Measurements from ENCODE around the gene ATL2. TPM values are rescaled to one million over a fixed set of nuclear protein-coding genes. Genes with fewer than 3 reads are reported as not detected.

The ATL2 gene
- 10 to 100 TPM; 51.5 to 75.8 (median 65.2) TPM for total RNA-seq

DNA sequence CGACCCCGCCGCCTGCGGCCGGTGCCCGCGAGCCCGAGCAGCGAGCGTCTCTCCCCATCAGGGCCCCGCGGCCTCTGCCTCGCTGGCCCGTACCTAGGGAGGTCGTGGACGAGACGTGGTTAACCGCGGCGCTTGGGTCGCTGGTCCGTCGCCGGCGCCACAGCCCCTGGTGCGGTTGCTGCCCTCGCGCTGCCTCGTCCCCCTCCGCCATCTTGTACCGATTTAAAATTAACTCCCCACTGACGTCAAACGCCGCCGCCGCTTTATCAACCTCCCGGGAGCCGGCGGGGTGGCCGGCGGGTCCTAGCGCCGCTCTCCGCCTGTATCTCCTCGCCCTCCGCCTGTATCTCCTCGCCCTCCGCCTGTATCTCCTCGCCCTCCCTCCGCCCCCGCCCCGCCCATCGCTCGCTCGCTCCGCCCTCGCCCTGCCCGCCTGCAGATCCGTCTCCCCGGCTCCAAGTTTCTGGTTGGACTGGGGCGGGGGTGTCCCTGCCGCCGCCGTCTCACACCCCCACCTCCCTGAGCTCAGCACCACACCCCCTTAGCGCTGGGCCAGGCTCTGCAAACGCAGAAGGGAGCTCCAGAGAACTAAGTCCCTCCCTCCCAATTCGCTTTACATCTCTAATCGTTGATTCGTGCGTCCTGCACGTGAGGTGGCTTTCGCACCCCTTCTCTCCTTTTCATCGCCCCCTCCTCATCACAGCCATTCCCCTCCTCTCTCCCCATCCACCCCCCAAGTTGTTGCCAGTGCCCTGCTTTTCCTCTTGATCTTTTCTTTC lies at the start of gene ATL2:
ATL2 (minus strand) TSS at position 224 of the 779 bp plus-strand sequence; CDS start at position 211, 13 bp downstream.
- TF ChIP-seq, protein P1, sequence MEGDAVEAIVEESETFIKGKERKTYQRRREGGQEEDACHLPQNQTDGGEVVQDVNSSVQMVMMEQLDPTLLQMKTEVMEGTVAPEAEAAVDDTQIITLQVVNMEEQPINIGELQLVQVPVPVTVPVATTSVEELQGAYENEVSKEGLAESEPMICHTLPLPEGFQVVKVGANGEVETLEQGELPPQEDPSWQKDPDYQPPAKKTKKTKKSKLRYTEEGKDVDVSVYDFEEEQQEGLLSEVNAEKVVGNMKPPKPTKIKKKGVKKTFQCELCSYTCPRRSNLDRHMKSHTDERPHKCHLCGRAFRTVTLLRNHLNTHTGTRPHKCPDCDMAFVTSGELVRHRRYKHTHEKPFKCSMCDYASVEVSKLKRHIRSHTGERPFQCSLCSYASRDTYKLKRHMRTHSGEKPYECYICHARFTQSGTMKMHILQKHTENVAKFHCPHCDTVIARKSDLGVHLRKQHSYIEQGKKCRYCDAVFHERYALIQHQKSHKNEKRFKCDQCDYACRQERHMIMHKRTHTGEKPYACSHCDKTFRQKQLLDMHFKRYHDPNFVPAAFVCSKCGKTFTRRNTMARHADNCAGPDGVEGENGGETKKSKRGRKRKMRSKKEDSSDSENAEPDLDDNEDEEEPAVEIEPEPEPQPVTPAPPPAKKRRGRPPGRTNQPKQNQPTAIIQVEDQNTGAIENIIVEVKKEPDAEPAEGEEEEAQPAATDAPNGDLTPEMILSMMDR (IDR thresholded peaks at IDR 0.05; ENCODE audit: low read depth), result no peak

DNA sequence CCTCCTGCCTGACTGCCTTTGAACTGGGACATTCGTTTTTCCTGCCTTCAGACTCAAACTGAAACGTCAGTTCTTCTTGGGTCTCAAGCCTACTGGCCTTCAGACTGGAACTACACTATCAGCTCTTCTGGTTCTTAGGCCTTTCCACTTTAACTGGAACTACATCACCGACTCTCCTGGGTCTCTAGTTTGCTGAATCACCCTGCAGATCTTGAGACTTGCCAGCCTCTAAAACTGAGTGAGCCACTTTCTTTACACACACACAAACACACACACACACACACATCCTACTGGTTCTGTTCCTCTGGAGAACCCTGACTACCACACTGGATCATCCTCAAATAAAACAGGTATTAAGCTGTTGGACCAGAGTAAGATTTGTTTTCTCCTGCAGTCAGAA lies 46.7 kb upstream of the ATL2 start:
- TF ChIP-seq, protein P1 (IDR thresholded peaks at IDR 0.05; ENCODE audit: low read depth), result no peak

DNA sequence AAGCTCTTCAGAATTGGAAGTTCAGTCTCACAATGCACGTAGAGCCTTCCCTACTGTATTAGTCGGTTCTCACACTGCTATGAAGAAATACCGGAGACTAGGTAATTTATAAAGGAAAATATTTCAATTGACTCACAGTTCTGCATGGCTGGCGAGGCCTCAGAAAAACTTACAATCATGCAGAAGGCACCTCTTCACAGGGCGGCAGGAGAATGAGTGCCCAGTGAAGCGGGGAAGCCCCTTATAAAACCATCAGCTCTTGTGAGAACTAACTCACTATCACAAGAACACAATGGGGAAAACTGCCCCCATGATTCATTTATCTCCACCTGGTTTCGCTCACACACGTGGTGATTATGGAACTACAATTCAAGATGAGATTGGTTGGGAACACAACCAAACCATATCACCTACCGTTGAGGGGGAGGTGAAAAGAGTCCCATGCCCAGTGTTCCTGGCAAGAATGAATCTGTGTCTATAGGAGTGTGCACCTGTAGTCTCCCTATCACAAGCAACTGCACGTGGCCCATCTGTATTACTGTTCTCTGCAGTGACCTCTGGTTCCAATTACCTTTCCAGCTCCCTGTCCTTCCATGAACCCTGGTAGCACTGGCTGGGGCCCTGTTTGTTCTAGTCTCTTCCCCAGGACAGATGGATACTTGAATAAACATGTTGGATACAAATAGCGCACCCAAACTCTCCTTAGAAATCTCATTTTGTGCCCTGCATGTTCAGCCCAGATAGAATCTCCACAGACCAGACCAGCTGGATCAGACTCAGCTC lies 44.4 kb upstream of the ATL2 start:
- TF ChIP-seq, protein P1 (IDR thresholded peaks at IDR 0.05; ENCODE audit: low read depth), result no peak

DNA sequence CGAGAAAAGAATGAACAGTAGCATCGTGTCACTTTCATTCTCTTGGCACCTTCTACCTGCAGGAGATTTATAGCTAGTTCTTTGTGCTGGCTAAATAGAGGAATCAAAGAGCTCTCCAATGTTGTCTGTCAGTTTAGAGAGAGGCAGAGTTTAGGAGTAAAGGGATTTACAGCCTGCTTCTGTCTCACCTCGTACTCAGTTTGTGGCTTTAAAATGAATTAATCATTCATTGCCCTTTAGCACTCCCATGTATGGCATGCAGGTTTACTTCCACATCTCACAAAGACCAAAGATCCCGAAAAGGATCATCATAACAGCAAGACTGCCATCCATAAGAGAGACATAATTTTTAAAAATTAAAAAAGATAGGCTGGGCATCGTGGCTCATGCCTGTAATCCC lies 42.4 kb upstream of the ATL2 start:
- TF ChIP-seq, protein P1 (IDR thresholded peaks at IDR 0.05; ENCODE audit: low read depth), result no peak

DNA sequence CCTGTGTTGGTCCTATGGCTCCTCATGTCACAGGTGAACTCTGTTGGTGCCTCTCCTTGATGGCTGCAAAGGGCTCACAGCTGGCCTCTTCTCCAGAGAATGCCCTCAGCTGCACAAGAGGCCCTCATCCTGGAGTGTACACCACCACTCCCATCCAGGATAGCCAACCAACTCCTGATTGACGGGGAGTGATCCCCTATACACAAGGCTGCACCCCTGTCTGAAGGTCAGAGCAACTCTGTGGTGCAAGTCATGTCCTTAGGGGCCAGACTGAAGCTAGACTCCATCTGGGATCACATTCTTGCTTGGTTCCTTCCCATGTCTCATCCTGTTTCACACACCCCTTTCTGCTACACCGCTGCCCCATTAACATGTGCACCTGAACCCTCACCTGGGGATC lies 41.7 kb upstream of the ATL2 start:
- TF ChIP-seq, protein P1 (IDR thresholded peaks at IDR 0.05; ENCODE audit: low read depth), result no peak

DNA sequence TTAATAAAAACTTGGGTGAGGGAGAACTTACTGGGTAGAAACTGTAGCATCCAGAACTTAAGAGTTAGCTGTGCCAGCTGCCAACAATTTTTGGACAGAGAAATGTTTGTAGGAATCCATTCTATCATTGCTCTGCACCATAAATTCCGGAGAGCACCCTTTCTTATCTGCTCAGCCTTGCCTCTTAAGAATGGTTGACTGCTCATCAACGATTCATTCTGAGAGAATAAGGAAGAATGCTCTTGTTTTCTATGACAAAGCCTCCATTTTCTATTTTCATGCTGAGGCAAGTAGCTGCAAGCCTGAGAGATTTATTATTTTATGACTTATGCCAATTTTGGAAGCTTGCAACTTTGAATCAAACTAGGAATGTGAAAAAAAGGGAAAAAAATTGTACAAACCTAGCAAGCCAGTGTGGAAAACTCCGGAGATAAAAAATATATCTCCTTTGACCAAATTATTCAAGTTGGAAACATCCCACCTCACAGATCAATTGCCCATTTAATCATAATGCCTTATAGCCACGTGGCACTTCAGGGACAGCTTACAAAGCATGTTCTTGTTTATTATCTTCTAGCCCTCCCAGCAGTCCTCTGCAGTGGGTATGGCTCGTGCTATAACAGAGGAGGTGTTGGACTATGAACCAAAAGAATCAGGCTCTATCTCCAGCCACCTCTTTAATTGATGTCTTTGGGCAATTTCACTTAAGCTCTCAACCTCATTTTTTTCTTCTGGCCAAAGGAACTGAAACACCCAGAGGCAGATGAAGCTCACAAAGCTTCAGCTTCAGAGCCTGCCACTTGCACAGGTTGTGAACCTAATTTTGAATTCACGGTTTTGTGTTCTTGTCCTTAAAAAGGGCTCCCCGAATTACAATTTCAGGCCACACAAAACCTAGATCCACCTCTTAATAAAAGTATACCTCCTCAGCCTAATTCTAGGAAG lies 40.9 kb upstream of the ATL2 start:
- TF ChIP-seq, protein P1 (IDR thresholded peaks at IDR 0.05; ENCODE audit: low read depth), result no peak

Measured in subcutaneous adipose tissue (tissue), 4 donors.